H1 (cell line): ENCODE measurements around the gene PPP1R13B. TPM values are rescaled to one million over a fixed set of nuclear protein-coding genes. Genes with fewer than 3 reads are reported as not detected.

Experiments
- EGR1 ChIP-seq: IDR thresholded peaks from 2 replicates; pipeline ENCODE4 v1.6.1; 2011; ENCODE audit warnings: low read depth, low read length, borderline replicate concordance
- ZNF274 ChIP-seq: IDR thresholded peaks from 2 replicates; pipeline ENCODE4 v1.7.0; 2012; ENCODE audit warnings: low read length, borderline replicate concordance; ENCODE audit errors: extremely low read depth
- polyA plus RNA-seq, 7 experiments: library from polyadenylated mRNA; depleted of rRNA in 3 of 7; stranded (reverse) in 5 of 7; unstranded in 2 of 7; fragments of >200 nt in 5 of 7; fragments of 200-250 nt in 2 of 7; gene quantifications; 1 replicate in 5 of 7; 2 replicates in 1 of 7; 4 replicates in 1 of 7; pipeline versions ENCODE4 v1.2.1 to v1.2.3, GENCODE V29; 2011 to 2013; ENCODE audit warnings: missing spikeins in 2 of 7, mixed read lengths in 2 of 7
- total RNA-seq: library from RNA; stranded (reverse); fragmentation: NEBNext Ultra II Directional; extraction: Animal tissue kit (Norgen Biotek cat#: 25700); gene quantifications from 2 replicates; pipeline ENCODE4 v1.2.1, GENCODE V29; 2021

PPP1R13B gene
- total and polyA plus RNA-seq, 2 of the 8 experiments (the other 6 are each of a cell fraction or from before 2014, with no cell fraction given), result 2.6 to 8.9 TPM

GRCh38 chr14:103710771-103711377 lies 136.5 kb downstream of the PPP1R13B start (continued):
- TF ChIP-seq EGR1 (no peak), ZNF274 (no peak)
- TF ChIP-seq, all 59 proteins: peak for 0
